HepG2 (cell line): ENCODE data around the gene HSP90AB1. TPM values are rescaled to one million over a fixed set of nuclear protein-coding genes. Genes with fewer than 3 reads are reported as not detected.

ENCODE experiments used
- ASH2L ChIP-seq: fragments of 300-600, 200-600 bp; sonication (generic); IDR thresholded peaks from 2 replicates; pipeline ENCODE4 v1.7.0; 2017; ENCODE audit warnings: low read depth, mild to moderate bottlenecking, moderate library complexity, mixed read lengths, low read length; ENCODE audit not compliant: insufficient read length
- ETV6 ChIP-seq: sonication (generic); formaldehyde crosslinking; conservative IDR thresholded peaks from 2 replicates; pipeline ENCODE4 v1.4.0; 2020; ENCODE audit warnings: missing genetic modification reagents
- EZH2 ChIP-seq: conservative IDR thresholded peaks from 2 replicates; pipeline ENCODE4 v1.6.1; 2012; ENCODE audit warnings: mild to moderate bottlenecking, low read depth, low read length, moderate library complexity
- HOXD1 ChIP-seq: sonication (generic); formaldehyde crosslinking; IDR thresholded peaks from 2 replicates; pipeline ENCODE4 v1.5.0; 2020; ENCODE audit warnings: missing genetic modification reagents
- SETDB1 ChIP-seq: sonication (generic); formaldehyde crosslinking; IDR thresholded peaks from 2 replicates; pipeline ENCODE4 v1.5.1; 2020; ENCODE audit warnings: missing genetic modification reagents, mild to moderate bottlenecking, borderline replicate concordance
- SMAD1 ChIP-seq: sonication (generic); formaldehyde crosslinking; IDR thresholded peaks from 2 replicates; pipeline ENCODE4 v1.4.0; 2020; ENCODE audit warnings: missing genetic modification reagents, low read depth, mild to moderate bottlenecking, borderline replicate concordance
- TARDBP ChIP-seq: sonication (generic); formaldehyde crosslinking; IDR thresholded peaks from 2 replicates; pipeline ENCODE4 v1.8.0; 2022; ENCODE audit warnings: mild to moderate bottlenecking, missing genetic modification reagents
- TEAD3 ChIP-seq: optimal IDR thresholded peaks from 2 replicates; pipeline ENCODE3; 2016; ENCODE audit warnings: borderline replicate concordance
- ZC3H13 ChIP-seq: sonication (generic); formaldehyde crosslinking; IDR thresholded peaks from 2 replicates; pipeline ENCODE4 v1.8.1; 2023; ENCODE audit warnings: mild to moderate bottlenecking, missing genetic modification reagents, moderate library complexity
- ZNF317 ChIP-seq: sonication (generic); formaldehyde crosslinking; IDR thresholded peaks from 2 replicates; pipeline ENCODE4 v1.5.0; 2020; ENCODE audit warnings: mild to moderate bottlenecking, missing genetic modification reagents
- ZNF552 ChIP-seq: sonication (generic); formaldehyde crosslinking; IDR thresholded peaks from 2 replicates; pipeline ENCODE4 v1.9.0; 2022; ENCODE audit warnings: missing genetic modification reagents, mild to moderate bottlenecking, borderline replicate concordance
- ZNF616 ChIP-seq: sonication (generic); formaldehyde crosslinking; IDR thresholded peaks from 2 replicates; pipeline ENCODE4 v1.5.0; 2020; ENCODE audit warnings: low read depth, mild to moderate bottlenecking, missing genetic modification reagents
- ZNF660 ChIP-seq: sonication (generic); formaldehyde crosslinking; IDR thresholded peaks from 2 replicates; pipeline ENCODE4 v1.5.1; 2020; ENCODE audit warnings: mild to moderate bottlenecking, low read depth, missing genetic modification reagents, borderline replicate concordance
- ZNF672 ChIP-seq: sonication (generic); formaldehyde crosslinking; IDR thresholded peaks from 2 replicates; pipeline ENCODE4 v1.8.1; 2022; ENCODE audit warnings: missing genetic modification reagents
- polyA plus RNA-seq, 8 experiments: library from polyadenylated mRNA; depleted of rRNA in 3 of 8; stranded (reverse) in 7 of 8; unstranded in 1 of 8; fragments of >200 nt; fragmentation: Illumina TruSeq in 4 of 8; extraction: Trizol in 4 of 8; gene quantifications; 2 replicates each; pipeline versions ENCODE4 v1.2.1 to v1.2.3, GENCODE V29; 2011 to 2016; ENCODE audit warnings: low read depth in 4 of 8, missing spikeins in 1 of 8, mixed read lengths in 1 of 8; ENCODE audit not compliant: insufficient read depth in 1 of 8
- total RNA-seq, 5 experiments: library from RNA; depleted of rRNA; stranded (reverse); fragments of >200 nt; fragmentation: Illumina TruSeq; extraction: Trizol; gene quantifications; 2 replicates each; pipeline ENCODE4 v1.2.3, GENCODE V29; 2016; ENCODE audit warnings: low read depth in 1 of 5
- TF ChIP-seq, protein P1 (sequence below): sonication (generic); formaldehyde crosslinking; IDR thresholded peaks from 2 replicates; pipeline ENCODE4 v1.8.0; 2022; ENCODE audit warnings: missing genetic modification reagents, mild to moderate bottlenecking, inconsistent platforms, borderline replicate concordance
- TF ChIP-seq, protein P2 (sequence below): IDR thresholded peaks from 2 replicates; pipeline ENCODE4 v1.6.1; 2012; ENCODE audit warnings: inconsistent platforms
- TF ChIP-seq, protein P3 (sequence below): sonication (generic); formaldehyde crosslinking; IDR thresholded peaks from 2 replicates; pipeline ENCODE4 v1.4.0; 2020; ENCODE audit warnings: missing genetic modification reagents
- TF ChIP-seq, protein P4 (sequence below): sonication (generic); formaldehyde crosslinking; IDR thresholded peaks from 2 replicates; pipeline ENCODE4 v1.5.1; 2020; ENCODE audit warnings: mild to moderate bottlenecking, missing genetic modification reagents, borderline replicate concordance
- TF ChIP-seq, protein P5 (sequence below): IDR thresholded peaks from 2 replicates; pipeline ENCODE4 v1.6.1; 2016

HSP90AB1 gene
- total and polyA plus RNA-seq, 2 of the 13 experiments (the other 11 are each of a cell fraction or from before 2014, with no cell fraction given), result 1,325 to 1,472 TPM

DNA sequence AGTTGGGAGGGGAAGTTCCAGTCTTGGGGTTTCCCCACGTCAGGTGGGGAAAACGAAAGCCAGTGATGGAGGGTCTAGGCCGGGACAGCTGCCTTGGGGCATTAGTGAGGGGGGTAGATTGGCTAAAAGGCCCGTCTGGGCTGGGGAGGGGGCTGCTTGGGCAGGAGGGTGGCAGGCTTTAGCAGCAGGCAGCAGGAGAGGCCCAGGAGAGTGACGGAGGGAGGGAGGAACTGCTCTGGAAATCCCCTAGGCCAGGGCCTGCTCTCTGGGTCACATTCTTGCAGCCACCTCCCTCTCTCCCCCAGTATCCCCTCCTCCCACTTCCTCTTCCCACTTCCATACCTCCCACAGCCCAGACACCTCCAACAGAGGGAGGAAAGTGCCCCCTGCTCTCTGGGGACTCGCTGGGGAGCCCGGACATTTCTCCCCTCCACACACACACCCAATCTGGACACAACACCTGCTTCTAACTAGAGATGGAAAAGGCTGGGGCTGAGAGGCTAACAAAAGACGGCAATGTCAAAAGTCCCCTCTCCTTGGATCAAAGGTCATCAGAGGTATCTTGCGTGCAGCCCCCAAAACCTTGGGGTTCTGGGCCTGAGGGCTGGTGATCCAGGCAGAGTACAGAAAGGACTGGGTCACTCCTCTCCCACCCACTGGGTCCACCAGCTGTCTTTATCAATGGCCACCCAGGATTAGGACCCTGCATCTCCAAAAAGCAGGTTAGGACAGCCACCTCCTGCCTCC, 16.6 kb downstream of the HSP90AB1 start (continued):
- no peak for TF ChIP-seq ZNF672 (CRISPR knock-in tag)
- no peak for TF ChIP-seq ASH2L
- no peak for TF ChIP-seq ZNF660 (CRISPR knock-in tag)
- TF ChIP-seq, protein P1, sequence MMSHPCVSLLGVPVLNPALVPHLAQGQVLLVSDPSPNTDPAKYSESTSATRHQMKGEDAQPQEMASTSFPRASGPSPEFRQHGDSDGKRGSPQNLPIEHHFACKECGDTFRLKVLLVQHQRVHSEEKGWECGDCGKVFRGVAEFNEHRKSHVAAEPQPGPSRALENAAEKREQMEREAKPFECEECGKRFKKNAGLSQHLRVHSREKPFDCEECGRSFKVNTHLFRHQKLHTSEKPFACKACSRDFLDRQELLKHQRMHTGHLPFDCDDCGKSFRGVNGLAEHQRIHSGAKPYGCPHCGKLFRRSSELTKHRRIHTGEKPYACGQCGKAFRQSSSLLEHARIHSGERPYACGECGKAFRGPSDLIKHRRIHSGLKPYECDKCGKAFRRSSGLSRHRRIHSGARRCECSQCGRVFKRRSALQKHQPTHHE (CRISPR knock-in tag), result no peak
- TF ChIP-seq, protein P2, sequence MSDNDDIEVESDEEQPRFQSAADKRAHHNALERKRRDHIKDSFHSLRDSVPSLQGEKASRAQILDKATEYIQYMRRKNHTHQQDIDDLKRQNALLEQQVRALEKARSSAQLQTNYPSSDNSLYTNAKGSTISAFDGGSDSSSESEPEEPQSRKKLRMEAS, result no peak
- TF ChIP-seq, protein P3, sequence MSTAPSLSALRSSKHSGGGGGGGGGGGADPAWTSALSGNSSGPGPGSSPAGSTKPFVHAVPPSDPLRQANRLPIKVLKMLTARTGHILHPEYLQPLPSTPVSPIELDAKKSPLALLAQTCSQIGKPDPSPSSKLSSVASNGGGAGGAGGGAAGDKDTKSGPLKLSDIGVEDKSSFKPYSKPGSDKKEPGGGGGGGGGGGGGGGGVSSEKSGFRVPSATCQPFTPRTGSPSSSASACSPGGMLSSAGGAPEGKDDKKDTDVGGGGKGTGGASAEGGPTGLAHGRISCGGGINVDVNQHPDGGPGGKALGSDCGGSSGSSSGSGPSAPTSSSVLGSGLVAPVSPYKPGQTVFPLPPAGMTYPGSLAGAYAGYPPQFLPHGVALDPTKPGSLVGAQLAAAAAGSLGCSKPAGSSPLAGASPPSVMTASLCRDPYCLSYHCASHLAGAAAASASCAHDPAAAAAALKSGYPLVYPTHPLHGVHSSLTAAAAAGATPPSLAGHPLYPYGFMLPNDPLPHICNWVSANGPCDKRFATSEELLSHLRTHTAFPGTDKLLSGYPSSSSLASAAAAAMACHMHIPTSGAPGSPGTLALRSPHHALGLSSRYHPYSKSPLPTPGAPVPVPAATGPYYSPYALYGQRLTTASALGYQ, result no peak
- peak; percentile 72; the same call in 1 of the 2 replicates for TF ChIP-seq ETV6 (CRISPR knock-in tag)
- no peak for TF ChIP-seq SMAD1
- TF ChIP-seq ZNF616 (CRISPR knock-in tag), result no peak
- TF ChIP-seq TEAD3 (CRISPR knock-in tag), result peak; percentile 79
- no peak for TF ChIP-seq ZNF552
- TF ChIP-seq ZC3H13 (CRISPR knock-in tag), result no peak
- 0 out of 2 replicates have a peak, but pooled peaks have one; percentile 46 for TF ChIP-seq HOXD1
- TF ChIP-seq, protein P4, sequence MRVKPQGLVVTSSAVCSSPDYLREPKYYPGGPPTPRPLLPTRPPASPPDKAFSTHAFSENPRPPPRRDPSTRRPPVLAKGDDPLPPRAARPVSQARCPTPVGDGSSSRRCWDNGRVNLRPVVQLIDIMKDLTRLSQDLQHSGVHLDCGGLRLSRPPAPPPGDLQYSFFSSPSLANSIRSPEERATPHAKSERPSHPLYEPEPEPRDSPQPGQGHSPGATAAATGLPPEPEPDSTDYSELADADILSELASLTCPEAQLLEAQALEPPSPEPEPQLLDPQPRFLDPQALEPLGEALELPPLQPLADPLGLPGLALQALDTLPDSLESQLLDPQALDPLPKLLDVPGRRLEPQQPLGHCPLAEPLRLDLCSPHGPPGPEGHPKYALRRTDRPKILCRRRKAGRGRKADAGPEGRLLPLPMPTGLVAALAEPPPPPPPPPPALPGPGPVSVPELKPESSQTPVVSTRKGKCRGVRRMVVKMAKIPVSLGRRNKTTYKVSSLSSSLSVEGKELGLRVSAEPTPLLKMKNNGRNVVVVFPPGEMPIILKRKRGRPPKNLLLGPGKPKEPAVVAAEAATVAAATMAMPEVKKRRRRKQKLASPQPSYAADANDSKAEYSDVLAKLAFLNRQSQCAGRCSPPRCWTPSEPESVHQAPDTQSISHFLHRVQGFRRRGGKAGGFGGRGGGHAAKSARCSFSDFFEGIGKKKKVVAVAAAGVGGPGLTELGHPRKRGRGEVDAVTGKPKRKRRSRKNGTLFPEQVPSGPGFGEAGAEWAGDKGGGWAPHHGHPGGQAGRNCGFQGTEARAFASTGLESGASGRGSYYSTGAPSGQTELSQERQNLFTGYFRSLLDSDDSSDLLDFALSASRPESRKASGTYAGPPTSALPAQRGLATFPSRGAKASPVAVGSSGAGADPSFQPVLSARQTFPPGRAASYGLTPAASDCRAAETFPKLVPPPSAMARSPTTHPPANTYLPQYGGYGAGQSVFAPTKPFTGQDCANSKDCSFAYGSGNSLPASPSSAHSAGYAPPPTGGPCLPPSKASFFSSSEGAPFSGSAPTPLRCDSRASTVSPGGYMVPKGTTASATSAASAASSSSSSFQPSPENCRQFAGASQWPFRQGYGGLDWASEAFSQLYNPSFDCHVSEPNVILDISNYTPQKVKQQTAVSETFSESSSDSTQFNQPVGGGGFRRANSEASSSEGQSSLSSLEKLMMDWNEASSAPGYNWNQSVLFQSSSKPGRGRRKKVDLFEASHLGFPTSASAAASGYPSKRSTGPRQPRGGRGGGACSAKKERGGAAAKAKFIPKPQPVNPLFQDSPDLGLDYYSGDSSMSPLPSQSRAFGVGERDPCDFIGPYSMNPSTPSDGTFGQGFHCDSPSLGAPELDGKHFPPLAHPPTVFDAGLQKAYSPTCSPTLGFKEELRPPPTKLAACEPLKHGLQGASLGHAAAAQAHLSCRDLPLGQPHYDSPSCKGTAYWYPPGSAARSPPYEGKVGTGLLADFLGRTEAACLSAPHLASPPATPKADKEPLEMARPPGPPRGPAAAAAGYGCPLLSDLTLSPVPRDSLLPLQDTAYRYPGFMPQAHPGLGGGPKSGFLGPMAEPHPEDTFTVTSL (CRISPR knock-in tag), result no peak
- TF ChIP-seq, protein P5, sequence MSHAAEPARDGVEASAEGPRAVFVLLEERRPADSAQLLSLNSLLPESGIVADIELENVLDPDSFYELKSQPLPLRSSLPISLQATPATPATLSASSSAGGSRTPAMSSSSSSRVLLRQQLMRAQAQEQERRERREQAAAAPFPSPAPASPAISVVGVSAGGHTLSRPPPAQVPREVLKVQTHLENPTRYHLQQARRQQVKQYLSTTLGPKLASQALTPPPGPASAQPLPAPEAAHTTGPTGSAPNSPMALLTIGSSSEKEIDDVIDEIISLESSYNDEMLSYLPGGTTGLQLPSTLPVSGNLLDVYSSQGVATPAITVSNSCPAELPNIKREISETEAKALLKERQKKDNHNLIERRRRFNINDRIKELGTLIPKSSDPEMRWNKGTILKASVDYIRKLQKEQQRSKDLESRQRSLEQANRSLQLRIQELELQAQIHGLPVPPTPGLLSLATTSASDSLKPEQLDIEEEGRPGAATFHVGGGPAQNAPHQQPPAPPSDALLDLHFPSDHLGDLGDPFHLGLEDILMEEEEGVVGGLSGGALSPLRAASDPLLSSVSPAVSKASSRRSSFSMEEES (CRISPR knock-in tag), result no peak
- no peak for TF ChIP-seq EZH2
- TF ChIP-seq TARDBP, result 0 out of 2 replicates have a peak, but pooled peaks have one; percentile 21
- TF ChIP-seq ZNF317 (CRISPR knock-in tag), result no peak
- no peak for TF ChIP-seq SETDB1
